OCI-LY7 (cell line): ENCODE results near the gene RTN4R. TPM values are rescaled to one million over a fixed set of nuclear protein-coding genes. Genes with fewer than 3 reads are reported as not detected.
"Not testable (repeated sequence)": the region's sequence is repeated elsewhere in the genome, so short reads cannot be mapped to it uniquely, and the experiment has no call there.

Source experiments
- BruUV-seq: library from RNA; stranded (reverse); fragments of 400-500 nt; replicated peaks from 2 replicates; lab custom pipeline; 2021; lab: Mats Ljungman, UMichigan
- CTCF ChIA-PET: fragments of 300-600 bp; sonication (Branson Sonifier 250); formaldehyde crosslinking; loops from one replicate; lab custom pipeline; 2022; ENCODE audit warnings: antibody characterized with exemption; ENCODE audit not compliant: unreplicated experiment; lab: Charles Lee
- POLR2A ChIA-PET: fragments of 300-600 bp; sonication (Branson Sonifier 250); formaldehyde crosslinking; loops from one replicate; lab custom pipeline; 2022; ENCODE audit warnings: antibody characterized with exemption; lab: Charles Lee
- DNase-seq: peaks from one replicate; pipeline ENCODE4 v3.0.0-alpha.2; 2015; ENCODE audit warnings: low spot score
- H2AFZ ChIP-seq: fragments of 200-600 bp; sonication (generic), shearing (Covaris generic); 2 replicates; pipeline ENCODE4 v1.6.1; 2014; ENCODE audit warnings: mild to moderate bottlenecking, antibody characterized with exemption, low read length, moderate library complexity
- H3K27ac ChIP-seq: fragments of 200-600 bp; sonication (generic); 2 replicates; pipeline ENCODE4 v1.5.1; 2014; ENCODE audit warnings: mixed run types, low read depth, mild to moderate bottlenecking, moderate library complexity, low read length, inconsistent platforms; ENCODE audit not compliant: poor library complexity, severe bottlenecking
- H3K36me3 ChIP-seq: fragments of 200-600 bp; sonication (generic); 2 replicates; pipeline ENCODE4 v1.6.1; 2014; ENCODE audit warnings: mild to moderate bottlenecking, antibody characterized with exemption, low read length, moderate library complexity, mixed read lengths; ENCODE audit not compliant: insufficient read depth
- H3K4me1 ChIP-seq: fragments of 200-600 bp; sonication (generic); 2 replicates; pipeline ENCODE4 v1.5.1; 2014; ENCODE audit warnings: mild to moderate bottlenecking, low read length; ENCODE audit not compliant: insufficient read depth, poor library complexity, severe bottlenecking
- H3K4me2 ChIP-seq: fragments of 200-600 bp; sonication (generic); 2 replicates; pipeline ENCODE4 v1.6.1; 2014; ENCODE audit warnings: mild to moderate bottlenecking, low read length
- H3K4me3 ChIP-seq: fragments of 200-600 bp; sonication (generic); 2 replicates; pipeline ENCODE4 v1.5.1; 2014; ENCODE audit warnings: mild to moderate bottlenecking, low read depth, low read length; ENCODE audit not compliant: poor library complexity, severe bottlenecking
- H3K79me2 ChIP-seq: fragments of 200-600 bp; sonication (generic); 2 replicates; pipeline ENCODE4 v1.6.1; 2016; ENCODE audit warnings: low read depth, mild to moderate bottlenecking, low read length, moderate library complexity, mixed read lengths; ENCODE audit not compliant: insufficient read depth
- H3K9me2 ChIP-seq: fragments of 200-600 bp; sonication (generic); 2 replicates; pipeline ENCODE4 v1.6.1; 2016; ENCODE audit warnings: mild to moderate bottlenecking, low read length, mixed read lengths; ENCODE audit not compliant: insufficient read depth
- H3K9me3 ChIP-seq: fragments of 200-600 bp; sonication (generic); 2 replicates; pipeline ENCODE4 v1.6.1; 2014; ENCODE audit warnings: mild to moderate bottlenecking, mixed run types, low read length, mixed read lengths
- H4K20me1 ChIP-seq: fragments of 200-600 bp; sonication (generic); 2 replicates; pipeline ENCODE4 v1.6.1; 2014; ENCODE audit warnings: mild to moderate bottlenecking, antibody characterized with exemption, low read length, moderate library complexity, mixed read lengths; ENCODE audit not compliant: insufficient read depth
- EZH2phosphoT487 ChIP-seq: fragments of 200-600 bp; sonication (generic); IDR thresholded peaks from 2 replicates; pipeline ENCODE4 v1.6.1; 2018; ENCODE audit warnings: low read depth, borderline replicate concordance, mild to moderate bottlenecking, mixed run types, antibody characterized with exemption, low read length, moderate library complexity, mixed read lengths
- intact Hi-C: fragments of 100-400 bp; cut with micrococcal nuclease; formaldehyde crosslinking; loops from one replicate; pipeline ENCODE4 v1.10.0; 2022; ENCODE audit not compliant: unreplicated experiment
- total RNA-seq, 2 experiments: library from RNA; depleted of rRNA in 1 of 2; stranded (reverse); fragments of >200 nt in 1 of 2; shearing (Covaris generic) in 1 of 2; gene quantifications; 2 replicates each; pipeline ENCODE4 v1.2.3, GENCODE V29; 2014 to 2022
- TF ChIP-seq, protein P1 (sequence below): fragments of 200-600 bp; sonication (generic); conservative IDR thresholded peaks from 2 replicates; pipeline ENCODE4 v1.5.1; 2014; ENCODE audit warnings: mild to moderate bottlenecking, antibody characterized with exemption, low read length, moderate library complexity, mixed read lengths

The RTN4R gene
- total RNA-seq, 2 experiments from 2014 or later = not detected

DNA sequence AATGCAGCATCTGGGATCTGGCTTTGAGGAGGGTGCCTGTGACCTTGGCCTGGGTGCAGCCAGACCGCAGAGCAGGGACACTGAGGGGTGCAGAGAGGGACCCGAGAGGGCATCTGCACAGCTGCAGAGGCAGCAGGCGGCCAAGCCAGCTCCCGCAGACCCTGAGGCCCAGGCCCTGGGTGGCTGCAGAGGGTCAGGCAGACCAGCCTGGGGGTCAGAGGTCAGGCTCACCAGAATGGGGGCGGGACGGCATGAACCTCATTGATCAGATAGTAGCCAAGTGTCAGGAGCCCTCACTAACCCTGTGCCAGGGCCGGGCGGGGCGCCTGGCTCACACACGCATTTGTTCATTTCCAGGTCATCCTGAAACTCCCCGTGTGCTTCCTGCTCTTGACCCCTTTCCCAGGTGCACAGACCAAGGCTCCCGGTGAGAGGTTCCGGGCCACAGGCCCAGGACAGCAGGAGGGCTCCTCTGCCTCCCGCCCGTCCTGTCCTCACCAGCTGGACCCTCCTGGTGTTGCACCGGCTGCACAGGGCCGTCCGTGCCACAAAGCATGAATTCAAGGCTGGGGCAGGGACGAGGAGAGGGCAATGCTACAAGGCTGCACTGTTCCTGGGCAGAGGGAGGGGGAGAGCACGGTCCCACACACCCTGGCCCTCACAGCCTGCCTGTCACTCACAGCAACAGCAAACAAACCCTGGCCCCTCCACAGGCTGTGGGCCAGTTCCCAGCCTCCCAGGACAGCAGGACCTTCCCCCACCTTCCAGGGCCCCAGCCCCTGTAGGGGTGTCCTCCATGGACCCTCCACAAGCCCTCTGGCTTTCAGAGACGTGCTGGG is 3.3 kb downstream of the RTN4R start:
- no peak for TF ChIP-seq EZH2phosphoT487
- TF ChIP-seq, protein P1, sequence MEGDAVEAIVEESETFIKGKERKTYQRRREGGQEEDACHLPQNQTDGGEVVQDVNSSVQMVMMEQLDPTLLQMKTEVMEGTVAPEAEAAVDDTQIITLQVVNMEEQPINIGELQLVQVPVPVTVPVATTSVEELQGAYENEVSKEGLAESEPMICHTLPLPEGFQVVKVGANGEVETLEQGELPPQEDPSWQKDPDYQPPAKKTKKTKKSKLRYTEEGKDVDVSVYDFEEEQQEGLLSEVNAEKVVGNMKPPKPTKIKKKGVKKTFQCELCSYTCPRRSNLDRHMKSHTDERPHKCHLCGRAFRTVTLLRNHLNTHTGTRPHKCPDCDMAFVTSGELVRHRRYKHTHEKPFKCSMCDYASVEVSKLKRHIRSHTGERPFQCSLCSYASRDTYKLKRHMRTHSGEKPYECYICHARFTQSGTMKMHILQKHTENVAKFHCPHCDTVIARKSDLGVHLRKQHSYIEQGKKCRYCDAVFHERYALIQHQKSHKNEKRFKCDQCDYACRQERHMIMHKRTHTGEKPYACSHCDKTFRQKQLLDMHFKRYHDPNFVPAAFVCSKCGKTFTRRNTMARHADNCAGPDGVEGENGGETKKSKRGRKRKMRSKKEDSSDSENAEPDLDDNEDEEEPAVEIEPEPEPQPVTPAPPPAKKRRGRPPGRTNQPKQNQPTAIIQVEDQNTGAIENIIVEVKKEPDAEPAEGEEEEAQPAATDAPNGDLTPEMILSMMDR = no peak
- no peak overlapping the region for H3K27ac ChIP-seq
- H3K9me3 ChIP-seq = no peaks in the 10 kb centered on the region
- BruUV-seq = no TSS peak
- POLR2A ChIA-PET = no interaction called here
- no peak overlapping the region for H2AFZ ChIP-seq
- H3K79me2 ChIP-seq = no peaks in the 10 kb centered on the region
- no peaks in the 10 kb centered on the region for H3K4me1 ChIP-seq
- no peaks in the 10 kb centered on the region for H3K36me3 ChIP-seq
- H3K9me2 ChIP-seq = no peaks in the 10 kb centered on the region
- CTCF ChIA-PET = no interaction called here
- no peaks in the 10 kb centered on the region for H4K20me1 ChIP-seq
- DNase-seq = no peak
- no peak overlapping the region for H3K4me3 ChIP-seq
- intact Hi-C loops = no loop called here
- H3K4me2 ChIP-seq = no peak overlapping the region

DNA sequence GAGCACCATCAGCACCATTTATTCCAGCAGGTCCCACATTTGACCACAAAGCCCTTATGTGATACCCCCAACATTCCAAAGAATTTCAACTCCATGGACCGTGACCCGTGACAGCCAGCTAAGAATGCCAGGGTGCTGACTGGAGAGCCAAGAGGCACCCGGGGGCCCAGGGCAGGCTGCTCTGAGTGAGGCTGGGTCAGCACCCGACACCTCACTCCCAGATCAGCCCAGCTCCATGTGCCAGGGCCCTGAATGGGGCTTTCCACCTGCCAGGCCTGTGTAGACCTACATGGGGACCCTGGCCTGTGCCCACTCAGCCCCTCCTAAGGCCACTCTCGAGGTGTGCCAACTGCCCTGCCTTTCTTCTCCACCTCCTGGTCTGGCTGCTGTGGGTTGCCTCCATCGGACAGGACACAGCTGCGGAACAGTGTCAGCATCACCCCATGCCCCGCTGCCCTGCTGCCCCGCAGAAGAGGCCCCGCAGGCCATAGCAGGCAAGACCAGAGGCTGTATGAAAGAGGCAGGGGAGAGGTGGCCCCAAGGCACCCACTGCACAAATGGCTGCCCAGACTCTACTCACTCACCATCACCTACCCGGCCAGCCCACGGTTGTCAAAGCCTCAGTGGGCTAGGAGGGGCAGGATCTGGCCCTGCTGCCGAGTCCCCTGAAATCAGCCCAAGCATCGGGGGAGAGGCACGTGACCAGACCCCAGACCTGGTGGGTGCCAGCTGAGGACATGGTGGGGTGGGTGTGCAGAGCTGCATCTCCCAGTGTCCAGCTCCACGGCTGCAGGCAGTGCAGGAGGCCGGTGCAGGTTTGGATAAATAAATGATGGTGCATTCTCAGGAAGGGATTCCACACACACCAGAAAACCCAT is 4.5 kb downstream of the RTN4R start:
- DNase-seq, H3K36me3 ChIP-seq, intact Hi-C loops, H3K79me2 ChIP-seq, H4K20me1 ChIP-seq, POLR2A ChIA-PET, H3K9me3 ChIP-seq, BruUV-seq, H3K9me2 ChIP-seq, H2AFZ ChIP-seq, H3K4me3 ChIP-seq, H3K27ac ChIP-seq, H3K4me2 ChIP-seq, H3K4me1 ChIP-seq, CTCF ChIA-PET: not testable (repeated sequence)

DNA sequence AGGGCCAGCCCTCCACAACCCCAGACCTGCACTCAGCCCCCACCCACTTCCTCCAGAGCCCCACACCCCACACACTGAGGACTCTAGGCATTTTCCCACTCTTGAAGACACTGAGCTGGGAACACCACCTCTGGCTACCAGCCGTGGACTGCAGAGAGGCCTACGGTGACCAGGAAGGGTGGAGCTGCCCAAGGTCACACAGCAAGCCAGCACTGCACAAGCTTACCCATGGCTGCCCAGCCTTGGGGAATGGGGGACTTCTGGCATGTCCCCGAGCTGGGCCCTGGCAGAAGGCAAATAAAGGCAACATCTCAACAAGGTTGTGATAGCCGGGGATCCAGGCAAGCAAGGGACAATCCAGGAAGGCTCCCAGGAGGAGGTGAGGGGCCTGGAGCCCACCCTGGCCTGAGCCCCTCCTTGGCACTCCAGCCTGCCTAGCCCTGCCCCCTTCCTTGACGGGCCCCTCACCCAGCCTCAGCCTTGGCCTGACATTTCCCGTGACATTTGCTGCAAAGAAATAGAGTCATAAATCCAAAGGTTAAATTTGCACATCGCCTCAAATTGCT is 5.5 kb downstream of the RTN4R start:
- no peak for DNase-seq
- intact Hi-C loops = no loop called here
- no TSS peak for BruUV-seq
- H3K4me2 ChIP-seq = no peak overlapping the region
- no peaks in the 10 kb centered on the region for H3K36me3 ChIP-seq
- no peaks in the 10 kb centered on the region for H3K9me3 ChIP-seq
- TF ChIP-seq, protein P1 = no peak
- TF ChIP-seq EZH2phosphoT487 = no peak
- ChIA-PET POLR2A (no interaction called here), CTCF (no interaction called here)
- H3K9me2 ChIP-seq = no peaks in the 10 kb centered on the region
- no peaks in the 10 kb centered on the region for H4K20me1 ChIP-seq
- no peaks in the 10 kb centered on the region for H3K79me2 ChIP-seq
- H3K4me1 ChIP-seq = no peaks in the 10 kb centered on the region
- H3K27ac ChIP-seq = no peak overlapping the region
- H2AFZ ChIP-seq = no peak overlapping the region
- no peak overlapping the region for H3K4me3 ChIP-seq
